ENCODE results near the gene CHFR. TPM values are rescaled to one million over a fixed set of nuclear protein-coding genes. Genes with fewer than 3 reads are reported as not detected.

The CHFR gene
- 73.2 TPM for total RNA-seq

GRCh38 chr12:132887513-132888351 lies at the start of gene CHFR:
TSS of gene CHFR (minus strand) at chr12:132887605. CDS start at chr12:132887328, 277 bp downstream.

GRCh38 chr12:132828706-132829534 lies 58.5 kb downstream of the CHFR start, which contains the start of gene GOLGA3:
TSS of gene GOLGA3 (minus strand) at chr12:132828869. CDS start at chr12:132822128, 6,741 bp downstream.

Other genes with a start within 250 kb of the CHFR start
- gene POLE, start 200.3 kb downstream of the CHFR start, total RNA-seq, result 95.2 TPM
- 17.8 TPM for gene PXMP2, start 200.0 kb downstream of the CHFR start, total RNA-seq
- 21.6 TPM for gene PGAM5, start 176.8 kb downstream of the CHFR start, total RNA-seq
- 82.3 TPM for gene ANKLE2, start 125.8 kb downstream of the CHFR start, total RNA-seq
- 64.2 TPM for gene GOLGA3, start 58.7 kb downstream of the CHFR start, total RNA-seq
- 52.0 TPM for gene ZNF605, start 68.7 kb upstream of the CHFR start, total RNA-seq
- gene ZNF26, start 98.8 kb upstream of the CHFR start, total RNA-seq, result 32.2 TPM
- gene ZNF84, start 149.9 kb upstream of the CHFR start, total RNA-seq, result 192 TPM
- gene ZNF140, start 193.3 kb upstream of the CHFR start, total RNA-seq, result 64.5 TPM
- gene ZNF891, start 242.7 kb upstream of the CHFR start, total RNA-seq, result 30.4 TPM
- gene ZNF10, start 243.0 kb upstream of the CHFR start, total RNA-seq, result 40.4 TPM